GM12873 (cell line): ENCODE measurements around the gene L3MBTL4.

Experiments
- CTCF ChIP-seq: IDR thresholded peaks from 2 replicates; pipeline ENCODE4 v1.5.1; 2012; ENCODE audit warnings: low read depth, mild to moderate bottlenecking, moderate library complexity, low read length, control low read depth; ENCODE audit not compliant: insufficient read depth; ENCODE audit errors: missing control alignments

The L3MBTL4 gene

GRCh38 chr18:6044773-6045172, 369.9 kb downstream of the L3MBTL4 start:
- peak; percentile 32 for TF ChIP-seq CTCF

DNA sequence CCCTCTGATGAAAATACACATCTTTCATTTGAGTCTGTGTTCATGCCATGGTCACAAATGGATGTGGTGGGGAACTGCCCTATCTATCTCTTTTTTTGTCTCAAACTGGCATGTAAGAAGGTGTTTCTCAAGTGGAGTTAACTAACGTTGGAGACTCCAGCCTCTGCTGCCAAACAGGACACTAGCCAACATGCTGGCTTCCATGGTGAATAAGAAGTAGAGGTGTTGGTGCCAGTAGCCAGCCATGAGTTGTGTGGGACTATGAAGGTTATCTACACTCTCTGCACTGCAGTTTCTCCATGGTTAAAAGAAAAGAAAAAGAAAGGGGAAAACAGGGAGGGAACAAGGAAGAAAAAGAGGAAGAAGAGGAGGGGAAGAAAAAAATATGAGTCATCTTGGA, 370.4 kb downstream of the L3MBTL4 start:
- TF ChIP-seq CTCF = no peak

DNA sequence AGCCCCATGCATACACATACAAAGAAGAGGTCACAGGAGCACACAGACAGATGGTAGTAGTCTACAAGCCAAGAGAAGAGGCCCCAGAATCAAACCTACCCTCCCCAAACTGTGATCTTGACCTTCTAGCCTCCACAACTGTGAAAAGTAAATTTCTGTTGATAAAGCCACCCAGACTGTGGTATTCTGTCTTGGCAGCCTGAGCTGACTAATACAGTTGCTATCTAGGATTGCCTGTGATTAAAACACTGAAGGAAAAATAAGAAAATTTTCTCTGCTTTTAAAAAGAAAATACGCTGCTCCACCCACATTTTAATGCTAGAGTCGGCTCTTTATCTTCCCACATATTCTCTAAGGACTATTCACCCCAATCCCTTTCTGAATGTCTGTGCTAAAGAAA, 375.7 kb downstream of the L3MBTL4 start:
- no peak for TF ChIP-seq CTCF

GRCh38 chr18:6031442-6031841, 383.3 kb downstream of the L3MBTL4 start:
- TF ChIP-seq CTCF = no peak

GRCh38 chr18:6031002-6031401, 383.7 kb downstream of the L3MBTL4 start:
- TF ChIP-seq CTCF = no peak

GRCh38 chr18:6024745-6025248, 389.9 kb downstream of the L3MBTL4 start:
- TF ChIP-seq CTCF = no peak

GRCh38 chr18:6023551-6023950, 391.2 kb downstream of the L3MBTL4 start:
- TF ChIP-seq CTCF = no peak
